SK-N-MC (cell line): ENCODE results near the gene RPL7A.
A peak's percentile ranks its signal among the peaks of the same experiment; 100 is the strongest.

ENCODE experiments used
- EZH2 ChIP-seq: fragments of 200-600 bp; sonication (generic); IDR thresholded peaks from one replicate; pipeline ENCODE4 v1.6.1; 2017; ENCODE audit warnings: antibody characterized with exemption
- POLR2AphosphoS5 ChIP-seq: IDR thresholded peaks from 2 replicates; pipeline ENCODE4 v1.6.1; 2012; ENCODE audit warnings: mild to moderate bottlenecking, low read depth, low read length, borderline replicate concordance

DNA sequence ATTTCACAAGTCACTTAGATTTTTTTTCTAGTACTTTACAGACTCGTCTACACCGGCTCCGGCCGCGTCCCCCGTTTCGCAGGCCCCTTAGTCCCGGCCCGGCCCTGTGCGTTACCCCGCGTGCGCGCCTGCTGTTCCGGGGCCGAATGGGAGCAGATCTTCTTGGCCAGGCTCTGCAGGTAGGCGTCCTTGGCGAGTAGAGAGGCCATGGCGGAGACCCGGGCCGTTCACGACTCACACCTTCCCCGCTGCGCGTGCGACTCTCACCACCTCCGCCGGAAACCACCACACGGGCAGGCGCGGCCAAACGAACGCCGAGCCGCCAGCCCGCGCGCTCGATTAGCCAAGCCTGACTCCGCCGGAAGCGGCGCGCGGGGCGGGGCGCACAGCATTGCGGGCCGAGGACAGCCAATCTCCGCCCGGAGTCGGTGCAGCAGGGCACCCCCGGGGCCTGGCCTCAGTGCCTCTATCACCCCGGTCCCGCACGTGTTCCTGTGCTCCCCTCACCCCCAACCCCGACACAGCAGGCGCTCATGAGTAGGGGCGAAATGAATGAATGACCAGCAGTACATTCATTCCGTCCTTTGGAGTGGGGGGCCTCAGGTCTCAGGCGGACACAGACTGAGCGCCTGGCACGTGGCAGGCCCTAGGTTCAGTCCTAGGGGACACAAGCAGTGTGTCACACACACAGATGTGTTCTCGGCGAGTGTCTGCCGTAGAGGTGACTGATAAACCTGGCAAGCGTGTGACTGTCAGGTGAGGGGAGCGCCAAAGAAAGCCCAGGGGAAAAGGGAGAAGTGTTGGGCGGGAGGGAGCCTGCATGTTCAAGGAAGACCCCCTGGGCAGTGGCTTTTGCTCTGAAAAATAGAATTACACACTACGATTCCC is 11.8 kb upstream of the RPL7A start, which contains the start of gene SURF6:
- TF ChIP-seq EZH2 (no peak), POLR2AphosphoS5 (peak; percentile 94)
